ENCODE results near the gene C1QTNF6.

- TF ChIP-seq EP300 (conservative IDR thresholded peaks at IDR 0.05; ENCODE audit: poor library complexity, severe bottlenecking) (no peak), CTCF (IDR thresholded peaks at IDR 0.05; ENCODE audit: poor library complexity, severe bottlenecking) (no peak), EZH2 (IDR thresholded peaks at IDR 0.05; ENCODE audit: borderline replicate concordance, insufficient read depth, low read length, poor library complexity, severe bottlenecking) (no peak), RAD21 (conservative IDR thresholded peaks at IDR 0.05) (no peak)
These were observed 31.5 kb upstream of the C1QTNF6 start for GRCh38 chr22:37219533-37219932.

Data from neural cell (in vitro differentiated cells).